DND-41 (cell line): ENCODE results near the gene CNKSR2.

ENCODE experiments used
- ATAC-seq: fragments of 200-7000 bp; cut with Tn5 transposase; 3 replicates; pipeline ENCODE4 v1.9.1; 2021; ENCODE audit warnings: low read depth; ENCODE audit not compliant: insufficient read depth
- DNase-seq: peaks from one replicate; pipeline ENCODE4 v3.0.0-alpha.2; 2020
- H2AFZ ChIP-seq: 2 replicates; pipeline ENCODE4 v1.6.0; 2012; ENCODE audit warnings: low read depth, low read length
- H3K27ac ChIP-seq: 2 replicates; pipeline ENCODE4 v1.5.1; 2012; ENCODE audit warnings: low read length, inconsistent platforms
- H3K27me3 ChIP-seq: fragments of 200-600 bp; sonication (generic); 2 replicates; pipeline ENCODE4 v1.6.0; 2012; ENCODE audit warnings: low read length, mild to moderate bottlenecking, inconsistent platforms; ENCODE audit not compliant: insufficient read depth, poor library complexity
- H3K36me3 ChIP-seq: 2 replicates; pipeline ENCODE4 v1.5.1; 2012; ENCODE audit warnings: low read length, inconsistent platforms; ENCODE audit not compliant: insufficient read depth
- H3K4me1 ChIP-seq: 2 replicates; pipeline ENCODE4 v1.5.1; 2012; ENCODE audit warnings: mild to moderate bottlenecking, low read length; ENCODE audit not compliant: insufficient read depth
- H3K4me2 ChIP-seq: 2 replicates; pipeline ENCODE4 v1.6.0; 2012; ENCODE audit warnings: mild to moderate bottlenecking, moderate library complexity, low read length, inconsistent platforms; ENCODE audit not compliant: insufficient read depth
- H3K4me3 ChIP-seq, 2 experiments: fragments of 200-600 bp in 1 of 2; shearing (Covaris generic) in 1 of 2; 2 replicates each; pipeline ENCODE4 v1.5.1; 2012 to 2016; ENCODE audit warnings: inconsistent platforms in 2 of 2, low read length in 2 of 2, mild to moderate bottlenecking in 2 of 2, low read depth in 1 of 2, moderate library complexity in 1 of 2
- H3K79me2 ChIP-seq: 2 replicates; pipeline ENCODE4 v1.6.0; 2012; ENCODE audit warnings: low read length, inconsistent platforms; ENCODE audit not compliant: insufficient read depth
- H3K9ac ChIP-seq: 2 replicates; pipeline ENCODE4 v1.6.0; 2012; ENCODE audit warnings: low read depth, mild to moderate bottlenecking, inconsistent platforms, low read length, moderate library complexity
- H3K9me3 ChIP-seq: 2 replicates; pipeline ENCODE4 v1.5.1; 2012; ENCODE audit warnings: low read length, moderate library complexity, mild to moderate bottlenecking, inconsistent platforms; ENCODE audit not compliant: insufficient read depth, severe bottlenecking
- H4K20me1 ChIP-seq: 2 replicates; pipeline ENCODE4 v1.6.0; 2012; ENCODE audit warnings: low read length; ENCODE audit not compliant: insufficient read depth
- EZH2 ChIP-seq: IDR thresholded peaks from 3 replicates; pipeline ENCODE4 v1.6.1; 2012; ENCODE audit warnings: borderline replicate concordance, low read depth, mild to moderate bottlenecking, moderate library complexity, low read length, inconsistent platforms; ENCODE audit not compliant: severe bottlenecking
- TF ChIP-seq, protein P1 (sequence below): IDR thresholded peaks from 2 replicates; pipeline ENCODE4 v1.5.1; 2012; ENCODE audit warnings: borderline replicate concordance, low read length, moderate library complexity, mild to moderate bottlenecking; ENCODE audit not compliant: poor library complexity, severe bottlenecking; ENCODE audit errors: extremely low read depth

The CNKSR2 gene

DNA sequence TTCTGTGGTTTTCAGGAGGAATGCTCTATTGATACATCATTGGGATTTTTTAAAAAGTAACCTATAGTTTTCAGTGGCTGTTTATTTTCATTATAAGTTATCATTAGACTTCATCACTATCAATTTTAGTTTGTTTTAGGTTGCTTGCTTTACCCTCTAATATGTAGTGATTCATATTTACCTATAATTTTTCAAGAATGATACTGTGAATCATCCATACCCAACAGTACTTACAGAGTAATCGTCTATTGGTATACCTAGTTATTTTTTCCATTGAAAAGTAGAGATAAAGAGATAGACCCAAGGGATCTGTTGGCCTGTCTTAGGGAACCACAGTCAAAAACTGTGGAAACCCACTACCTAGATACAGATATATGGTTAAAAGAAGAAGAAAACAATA, 200.6 kb downstream of the CNKSR2 start:
- ATAC-seq = no peak
- Histone ChIP-seq H3K4me1 (no peaks in the 10 kb centered on the region), H3K4me2 (no peak overlapping the region), H3K27ac (no peak overlapping the region), H3K36me3 (no peaks in the 10 kb centered on the region; the same call in 1 of the 2 replicates), H3K27me3 (no peaks in the 10 kb centered on the region), H3K4me3 (no peak overlapping the region), H2AFZ (no peak overlapping the region), H3K79me2 (no peaks in the 10 kb centered on the region), H3K9ac (no peak overlapping the region), H4K20me1 (no peaks in the 10 kb centered on the region), H3K9me3 (no peaks in the 10 kb centered on the region)
- DNase-seq = no peak
- no peak for TF ChIP-seq EZH2
- TF ChIP-seq, protein P1, sequence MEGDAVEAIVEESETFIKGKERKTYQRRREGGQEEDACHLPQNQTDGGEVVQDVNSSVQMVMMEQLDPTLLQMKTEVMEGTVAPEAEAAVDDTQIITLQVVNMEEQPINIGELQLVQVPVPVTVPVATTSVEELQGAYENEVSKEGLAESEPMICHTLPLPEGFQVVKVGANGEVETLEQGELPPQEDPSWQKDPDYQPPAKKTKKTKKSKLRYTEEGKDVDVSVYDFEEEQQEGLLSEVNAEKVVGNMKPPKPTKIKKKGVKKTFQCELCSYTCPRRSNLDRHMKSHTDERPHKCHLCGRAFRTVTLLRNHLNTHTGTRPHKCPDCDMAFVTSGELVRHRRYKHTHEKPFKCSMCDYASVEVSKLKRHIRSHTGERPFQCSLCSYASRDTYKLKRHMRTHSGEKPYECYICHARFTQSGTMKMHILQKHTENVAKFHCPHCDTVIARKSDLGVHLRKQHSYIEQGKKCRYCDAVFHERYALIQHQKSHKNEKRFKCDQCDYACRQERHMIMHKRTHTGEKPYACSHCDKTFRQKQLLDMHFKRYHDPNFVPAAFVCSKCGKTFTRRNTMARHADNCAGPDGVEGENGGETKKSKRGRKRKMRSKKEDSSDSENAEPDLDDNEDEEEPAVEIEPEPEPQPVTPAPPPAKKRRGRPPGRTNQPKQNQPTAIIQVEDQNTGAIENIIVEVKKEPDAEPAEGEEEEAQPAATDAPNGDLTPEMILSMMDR = no peak

DNA sequence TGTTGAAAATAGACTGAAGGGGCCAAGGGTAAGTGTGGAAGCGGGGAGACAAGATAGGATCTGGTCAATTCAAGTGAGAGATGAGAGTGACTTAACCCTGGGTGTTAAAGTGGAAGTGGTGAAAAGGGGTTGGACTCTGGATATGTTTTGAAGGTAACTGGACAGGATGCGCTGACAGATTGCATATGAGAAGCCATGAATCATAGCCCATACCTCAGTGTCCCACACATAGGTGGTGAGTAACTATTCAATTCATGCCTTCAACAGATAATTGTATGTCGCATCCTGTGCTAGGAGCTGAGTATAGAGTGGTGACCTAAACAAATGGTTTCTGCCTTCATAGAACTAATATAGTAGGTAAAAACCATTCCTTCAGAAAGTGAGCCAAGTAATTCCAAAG, 207.3 kb downstream of the CNKSR2 start:
- no peak for ATAC-seq
- Histone ChIP-seq H3K79me2 (no peaks in the 10 kb centered on the region), H3K9ac (no peak overlapping the region), H3K36me3 (no peaks in the 10 kb centered on the region), H2AFZ (no peak overlapping the region), H3K9me3 (no peaks in the 10 kb centered on the region), H3K27me3 (no peaks in the 10 kb centered on the region), H3K27ac (no peak overlapping the region), H3K4me2 (no peak overlapping the region), H3K4me3 (no peak overlapping the region), H4K20me1 (no peaks in the 10 kb centered on the region), H3K4me1 (no peaks in the 10 kb centered on the region)
- TF ChIP-seq, protein P1 = no peak
- no peak for TF ChIP-seq EZH2
- DNase-seq = no peak

DNA sequence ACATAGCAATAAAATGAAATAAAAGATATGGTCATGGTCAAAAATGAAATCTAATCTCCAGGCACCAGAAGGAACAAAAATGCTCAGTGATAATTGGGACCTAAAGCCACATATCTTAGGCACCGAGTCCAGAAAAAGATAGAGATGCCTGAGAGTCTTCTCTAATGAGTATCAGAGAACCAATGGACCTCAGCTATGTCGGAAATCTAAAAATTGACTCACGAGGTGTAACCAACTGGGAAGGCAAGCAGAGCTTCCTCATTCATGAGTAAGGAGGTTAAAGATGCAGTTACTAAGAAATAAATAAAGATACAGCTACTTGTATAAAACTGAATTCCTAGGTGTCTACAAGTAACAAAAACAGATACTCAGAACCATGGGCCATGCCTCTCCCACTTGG, 211.8 kb downstream of the CNKSR2 start:
- no peak overlapping the region for H2AFZ ChIP-seq
- DNase-seq (no peak), ATAC-seq (no peak)
- no peak overlapping the region for H3K27ac ChIP-seq
- H3K9ac ChIP-seq = no peak overlapping the region
- TF ChIP-seq EZH2 = no peak
- TF ChIP-seq, protein P1 = no peak
- H3K4me1 ChIP-seq = no peaks in the 10 kb centered on the region
- H3K79me2 ChIP-seq = no peaks in the 10 kb centered on the region
- H3K36me3 ChIP-seq = no peaks in the 10 kb centered on the region
- H4K20me1 ChIP-seq = no peaks in the 10 kb centered on the region
- no peaks in the 10 kb centered on the region for H3K9me3 ChIP-seq
- H3K4me3 ChIP-seq = no peak overlapping the region
- no peak overlapping the region for H3K4me2 ChIP-seq
- H3K27me3 ChIP-seq = no peaks in the 10 kb centered on the region
